LNCAP (cell line): ENCODE results near the gene LRRC61.

Experiments
- TF ChIP-seq, protein P1 (sequence below): fragments of 450-650 bp; IDR thresholded peaks from 2 replicates; pipeline ENCODE4 v1.5.1; 2017; ENCODE audit warnings: mild to moderate bottlenecking

Gene LRRC61

DNA sequence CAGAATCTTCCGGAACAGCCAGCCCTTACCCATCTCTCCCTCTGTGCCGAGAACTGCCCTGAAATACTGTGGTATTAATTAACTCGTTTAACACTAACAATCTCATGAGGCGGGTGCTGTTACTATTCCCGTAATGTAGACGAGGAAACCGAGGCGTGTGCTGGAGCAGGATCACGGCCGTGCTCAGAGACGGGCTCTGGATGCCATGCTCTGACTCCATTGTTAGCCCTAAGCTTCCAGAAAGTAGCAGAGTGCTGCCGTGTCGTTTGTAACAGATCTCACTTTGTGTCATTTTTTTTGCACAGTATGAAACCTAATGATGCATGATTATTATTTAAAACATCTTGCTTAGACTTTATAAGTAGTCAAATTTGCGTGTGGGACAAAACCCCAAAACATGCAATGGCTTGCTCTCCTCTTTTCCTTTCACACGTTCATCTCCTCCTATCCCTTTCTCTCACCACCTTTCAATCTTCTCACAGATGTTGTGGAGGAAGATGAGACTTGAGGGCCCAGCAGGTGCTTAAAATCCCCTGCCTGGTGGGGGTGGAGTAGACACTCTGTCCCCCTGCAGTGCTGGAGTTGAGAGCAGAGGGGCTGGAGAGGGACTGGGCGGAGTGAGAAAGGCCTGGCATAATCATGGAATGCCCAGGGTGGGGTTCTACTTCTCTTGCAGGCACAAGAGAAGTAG, 672 bp downstream of the LRRC61 start:
- TF ChIP-seq, protein P1, sequence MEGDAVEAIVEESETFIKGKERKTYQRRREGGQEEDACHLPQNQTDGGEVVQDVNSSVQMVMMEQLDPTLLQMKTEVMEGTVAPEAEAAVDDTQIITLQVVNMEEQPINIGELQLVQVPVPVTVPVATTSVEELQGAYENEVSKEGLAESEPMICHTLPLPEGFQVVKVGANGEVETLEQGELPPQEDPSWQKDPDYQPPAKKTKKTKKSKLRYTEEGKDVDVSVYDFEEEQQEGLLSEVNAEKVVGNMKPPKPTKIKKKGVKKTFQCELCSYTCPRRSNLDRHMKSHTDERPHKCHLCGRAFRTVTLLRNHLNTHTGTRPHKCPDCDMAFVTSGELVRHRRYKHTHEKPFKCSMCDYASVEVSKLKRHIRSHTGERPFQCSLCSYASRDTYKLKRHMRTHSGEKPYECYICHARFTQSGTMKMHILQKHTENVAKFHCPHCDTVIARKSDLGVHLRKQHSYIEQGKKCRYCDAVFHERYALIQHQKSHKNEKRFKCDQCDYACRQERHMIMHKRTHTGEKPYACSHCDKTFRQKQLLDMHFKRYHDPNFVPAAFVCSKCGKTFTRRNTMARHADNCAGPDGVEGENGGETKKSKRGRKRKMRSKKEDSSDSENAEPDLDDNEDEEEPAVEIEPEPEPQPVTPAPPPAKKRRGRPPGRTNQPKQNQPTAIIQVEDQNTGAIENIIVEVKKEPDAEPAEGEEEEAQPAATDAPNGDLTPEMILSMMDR = no peak; the same call in 1 of the 2 replicates

DNA sequence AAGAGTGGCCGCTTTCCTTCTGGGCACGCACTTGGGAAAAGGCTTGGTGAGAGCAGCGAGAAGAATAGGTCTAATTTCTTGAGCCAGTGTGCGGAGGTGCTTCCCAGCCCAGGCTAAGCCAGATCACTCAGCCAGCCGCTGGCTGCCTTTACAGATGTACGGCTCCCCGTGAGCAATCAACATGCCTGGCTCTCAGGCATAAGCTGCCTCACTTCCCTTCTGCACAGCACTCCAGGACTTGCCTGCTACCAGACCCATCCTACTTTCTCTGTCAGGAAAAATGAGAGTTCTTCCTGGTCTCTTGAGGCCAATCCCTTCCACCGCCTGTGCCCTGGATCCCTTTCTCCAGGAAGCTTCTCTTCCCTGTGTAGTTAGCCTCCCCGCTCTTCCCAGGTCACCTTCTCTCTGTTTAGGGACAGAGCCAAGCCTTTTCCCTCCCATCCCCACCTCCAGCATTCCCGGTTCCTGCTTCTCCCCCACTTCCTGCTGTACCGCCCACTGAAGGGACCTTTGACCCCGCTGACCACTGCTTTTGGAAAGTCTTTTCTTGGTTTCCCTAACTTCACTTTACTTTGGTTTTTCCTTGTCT, 1.3 kb downstream of the LRRC61 start:
- TF ChIP-seq, protein P1 = no peak

DNA sequence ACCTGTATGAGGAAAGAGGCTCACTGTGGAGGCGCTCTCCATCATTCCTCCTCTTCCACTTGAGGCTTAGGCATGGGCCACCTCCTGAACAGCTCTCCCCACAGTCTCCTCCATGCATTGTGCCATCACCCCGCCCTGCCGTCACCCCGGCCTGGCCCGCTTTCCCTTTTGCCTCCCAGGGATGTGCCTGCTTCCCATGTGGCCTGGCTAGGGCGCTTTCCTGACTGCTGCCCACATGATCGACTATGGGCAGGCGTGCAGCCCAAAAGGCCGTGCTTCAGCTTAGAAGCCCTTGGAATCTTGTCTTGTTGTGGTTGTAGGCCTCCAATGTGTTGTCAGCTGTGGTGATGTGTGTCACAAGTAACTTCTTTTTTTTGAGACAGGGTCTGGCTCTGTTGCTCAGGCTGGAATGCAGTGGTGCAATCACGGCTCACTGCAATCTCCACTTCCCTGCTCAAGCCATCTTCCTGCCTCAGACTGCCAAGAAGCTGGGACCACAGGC, 2.0 kb downstream of the LRRC61 start:
- TF ChIP-seq, protein P1 = no peak

DNA sequence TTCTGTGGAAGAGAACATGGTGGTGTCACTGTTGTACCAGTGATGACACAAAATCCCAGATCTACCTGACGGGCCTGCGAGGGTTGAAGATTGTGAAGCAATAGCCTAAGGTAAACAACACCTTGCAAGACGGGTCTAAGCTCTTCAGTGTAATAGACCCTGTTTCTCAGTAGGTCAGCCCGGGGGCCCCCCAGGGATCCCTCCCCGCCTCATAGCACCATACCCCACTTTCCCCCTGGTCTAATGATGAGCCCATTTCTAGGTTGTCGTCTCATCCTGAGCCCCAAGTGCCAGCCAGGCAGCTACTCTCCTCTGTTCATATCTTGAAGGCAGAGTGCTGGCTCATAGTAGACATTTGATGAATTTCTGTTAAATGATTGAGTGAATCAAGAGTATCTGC, 2.7 kb downstream of the LRRC61 start:
- TF ChIP-seq, protein P1 = no peak

DNA sequence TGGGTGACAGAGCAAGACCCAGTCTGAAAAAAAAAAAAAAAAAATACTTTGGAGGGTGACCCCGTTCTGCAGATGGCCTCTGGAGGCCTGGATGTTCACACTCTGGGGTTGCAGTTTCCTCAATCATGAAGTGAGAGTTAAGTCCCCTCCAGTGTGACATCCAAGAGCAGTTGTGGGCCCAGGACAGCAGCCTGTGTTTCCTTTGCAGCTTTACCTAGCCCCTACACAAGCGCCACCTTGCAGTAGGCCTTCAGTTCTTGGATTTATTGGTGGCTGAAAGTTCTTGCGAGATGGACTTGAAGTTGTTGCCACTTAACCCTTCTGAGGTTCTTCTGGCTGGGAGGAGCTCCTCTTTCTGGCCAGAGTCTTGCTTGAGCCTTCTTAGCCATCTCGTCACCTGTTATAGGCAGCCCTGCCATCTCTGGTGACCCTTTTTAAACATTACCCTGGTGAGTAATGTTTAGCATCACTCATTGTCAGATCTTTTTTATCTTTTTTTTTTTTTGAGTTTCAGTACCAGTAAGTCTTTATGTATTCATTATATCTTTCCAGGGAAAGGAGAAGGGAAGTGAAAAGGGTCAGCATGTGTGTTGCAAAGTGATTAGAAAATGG, 3.6 kb downstream of the LRRC61 start:
- TF ChIP-seq, protein P1 = no peak

DNA sequence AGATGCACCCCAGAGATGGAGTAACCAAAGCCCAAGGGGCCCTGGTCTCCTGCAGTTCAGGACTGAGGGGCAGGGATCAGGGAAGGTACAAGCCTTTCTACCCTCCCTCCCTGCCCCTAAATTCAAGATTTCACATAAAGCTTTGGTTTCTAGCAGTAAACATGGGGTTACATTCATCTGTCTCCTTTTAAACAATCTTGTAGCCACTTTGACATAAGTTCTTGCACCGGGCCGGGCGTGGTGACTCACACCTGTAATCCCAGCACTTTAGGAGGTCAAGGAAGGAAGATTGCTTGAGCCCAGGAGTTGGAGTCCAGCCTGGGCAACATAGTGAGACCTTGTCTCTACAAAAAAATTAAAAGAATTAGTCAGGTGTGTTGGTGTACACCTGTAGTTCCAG, 4.2 kb downstream of the LRRC61 start:
- TF ChIP-seq, protein P1 = no peak

DNA sequence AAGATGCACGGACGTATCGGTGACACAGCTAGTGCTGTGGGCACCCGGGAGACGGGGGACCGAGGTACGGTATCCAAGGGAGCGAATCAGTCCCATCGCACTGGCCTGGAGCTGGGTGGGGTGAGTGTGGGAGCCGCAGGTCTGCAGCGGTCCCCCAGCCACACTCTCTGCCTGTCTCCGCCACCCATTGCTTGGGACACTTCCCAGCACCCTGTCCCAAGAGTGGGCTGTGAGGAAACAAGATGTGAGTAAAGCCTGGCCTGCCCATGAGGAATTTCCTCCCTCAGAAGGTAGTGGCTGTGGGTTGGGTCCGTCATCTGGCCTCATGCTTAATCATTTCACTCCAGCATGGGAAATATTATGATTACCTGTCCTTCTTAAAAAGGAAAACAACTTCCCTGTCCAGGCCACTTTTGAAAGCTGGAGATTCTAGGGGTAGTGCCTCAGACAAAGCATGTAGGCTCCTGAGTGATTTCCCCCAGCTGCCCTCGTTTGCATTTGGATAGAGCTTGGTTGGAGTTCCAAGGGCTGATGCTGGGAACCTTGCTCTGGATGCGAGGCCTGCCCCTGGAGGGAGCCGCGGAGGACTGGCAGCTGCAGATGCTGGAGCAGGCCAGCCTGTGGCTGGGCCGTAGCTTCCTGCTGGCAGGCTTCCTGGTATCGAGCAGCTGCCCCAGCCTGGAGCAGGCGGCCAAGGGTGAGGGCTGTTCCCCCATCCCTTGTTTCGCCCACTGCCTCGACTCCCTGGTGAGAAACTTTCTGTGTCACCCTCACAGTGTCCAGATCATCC, 6.4 kb downstream of the LRRC61 start:
- TF ChIP-seq, protein P1 = no peak
